Thyroid gland (tissue), 4 donors: ENCODE measurements around the gene OPRM1.

Source experiments
- POLR2A ChIP-seq, 2 donors: fragments of 450-650 bp; IDR thresholded peaks; one replicate each; pipeline ENCODE4 v1.6.1; 2017; ENCODE audit warnings: antibody characterized with exemption in 2 of 2, mild to moderate bottlenecking in 2 of 2, moderate library complexity in 1 of 2
- TF ChIP-seq, protein P1 (sequence below), 6 experiments: fragments of 200-600 bp in 3 of 6; fragments of 450-650 bp in 3 of 6; sonication (generic) in 3 of 6; IDR thresholded peaks; one replicate each; pipeline ENCODE4 v1.5.1; 2016 to 2019; ENCODE audit warnings: antibody characterized with exemption in 6 of 6, mild to moderate bottlenecking in 2 of 6, inconsistent platforms in 1 of 6, moderate library complexity in 1 of 6

GRCh38 chr6:154157706-154158105, 118.7 kb downstream of the OPRM1 start:
- TF ChIP-seq, protein P1, sequence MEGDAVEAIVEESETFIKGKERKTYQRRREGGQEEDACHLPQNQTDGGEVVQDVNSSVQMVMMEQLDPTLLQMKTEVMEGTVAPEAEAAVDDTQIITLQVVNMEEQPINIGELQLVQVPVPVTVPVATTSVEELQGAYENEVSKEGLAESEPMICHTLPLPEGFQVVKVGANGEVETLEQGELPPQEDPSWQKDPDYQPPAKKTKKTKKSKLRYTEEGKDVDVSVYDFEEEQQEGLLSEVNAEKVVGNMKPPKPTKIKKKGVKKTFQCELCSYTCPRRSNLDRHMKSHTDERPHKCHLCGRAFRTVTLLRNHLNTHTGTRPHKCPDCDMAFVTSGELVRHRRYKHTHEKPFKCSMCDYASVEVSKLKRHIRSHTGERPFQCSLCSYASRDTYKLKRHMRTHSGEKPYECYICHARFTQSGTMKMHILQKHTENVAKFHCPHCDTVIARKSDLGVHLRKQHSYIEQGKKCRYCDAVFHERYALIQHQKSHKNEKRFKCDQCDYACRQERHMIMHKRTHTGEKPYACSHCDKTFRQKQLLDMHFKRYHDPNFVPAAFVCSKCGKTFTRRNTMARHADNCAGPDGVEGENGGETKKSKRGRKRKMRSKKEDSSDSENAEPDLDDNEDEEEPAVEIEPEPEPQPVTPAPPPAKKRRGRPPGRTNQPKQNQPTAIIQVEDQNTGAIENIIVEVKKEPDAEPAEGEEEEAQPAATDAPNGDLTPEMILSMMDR (IDR thresholded peaks at IDR 0.05) = no peak
- no peak for TF ChIP-seq POLR2A (IDR thresholded peaks at IDR 0.05)
